ENCODE results near the gene FES. TPM values are rescaled to one million over a fixed set of nuclear protein-coding genes. Genes with fewer than 3 reads are reported as not detected.

Gene FES
- total RNA-seq, 4 donors from 2014 or later, result 7.0 to 18.3 (median 14.0) TPM

DNA sequence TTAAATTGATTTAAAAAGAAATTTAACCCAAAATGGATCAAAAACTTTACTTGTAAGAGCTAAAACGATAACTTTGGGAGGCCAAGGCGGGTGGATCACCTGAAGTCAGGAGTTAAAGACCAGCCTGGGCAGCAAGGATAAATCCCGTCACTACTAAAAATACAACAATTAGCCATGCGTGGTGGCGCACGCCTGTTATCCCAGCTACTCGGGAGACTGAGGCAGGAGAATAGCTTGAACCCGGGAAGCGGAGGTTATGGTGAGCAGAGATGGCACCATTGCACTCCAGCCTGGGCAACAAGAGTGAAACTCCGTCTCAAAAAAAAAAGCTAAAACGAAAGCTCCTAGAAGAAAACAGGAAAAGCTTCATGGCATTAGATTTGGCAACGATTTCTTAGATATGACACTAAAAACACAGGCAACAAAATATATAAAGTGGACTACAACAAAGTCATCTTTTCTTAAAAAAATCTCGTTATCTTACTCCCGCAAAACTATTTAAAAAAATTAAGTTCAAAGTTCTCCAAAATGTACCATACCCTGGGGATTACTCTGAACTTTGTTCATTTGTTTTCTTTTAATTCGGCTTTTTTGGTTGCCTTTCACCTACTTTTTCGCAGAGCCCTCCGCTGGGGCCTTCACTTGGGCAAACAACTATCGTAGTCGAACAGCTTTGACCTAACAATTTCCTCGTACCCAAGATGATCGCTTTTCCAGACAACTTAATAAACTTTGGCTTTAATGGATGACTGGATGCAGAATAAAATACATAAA is 45.1 kb downstream of the FES start:
- peak overlapping the region; percentile 94 to 96 (median 95) for H3K27ac ChIP-seq
- no peaks in the 10 kb centered on the region for H3K9me3 ChIP-seq
- intact Hi-C loops (cut with DNase I; ENCODE audit: low total_unique reads), result no loop called here
- TF ChIP-seq POLR2AphosphoS5 (IDR thresholded peaks at IDR 0.05) (no peak), EP300 (IDR thresholded peaks at IDR 0.05; ENCODE audit: low read depth) (no peak), POLR2A (IDR thresholded peaks at IDR 0.05) (no peak)
- TF ChIP-seq, protein P1, sequence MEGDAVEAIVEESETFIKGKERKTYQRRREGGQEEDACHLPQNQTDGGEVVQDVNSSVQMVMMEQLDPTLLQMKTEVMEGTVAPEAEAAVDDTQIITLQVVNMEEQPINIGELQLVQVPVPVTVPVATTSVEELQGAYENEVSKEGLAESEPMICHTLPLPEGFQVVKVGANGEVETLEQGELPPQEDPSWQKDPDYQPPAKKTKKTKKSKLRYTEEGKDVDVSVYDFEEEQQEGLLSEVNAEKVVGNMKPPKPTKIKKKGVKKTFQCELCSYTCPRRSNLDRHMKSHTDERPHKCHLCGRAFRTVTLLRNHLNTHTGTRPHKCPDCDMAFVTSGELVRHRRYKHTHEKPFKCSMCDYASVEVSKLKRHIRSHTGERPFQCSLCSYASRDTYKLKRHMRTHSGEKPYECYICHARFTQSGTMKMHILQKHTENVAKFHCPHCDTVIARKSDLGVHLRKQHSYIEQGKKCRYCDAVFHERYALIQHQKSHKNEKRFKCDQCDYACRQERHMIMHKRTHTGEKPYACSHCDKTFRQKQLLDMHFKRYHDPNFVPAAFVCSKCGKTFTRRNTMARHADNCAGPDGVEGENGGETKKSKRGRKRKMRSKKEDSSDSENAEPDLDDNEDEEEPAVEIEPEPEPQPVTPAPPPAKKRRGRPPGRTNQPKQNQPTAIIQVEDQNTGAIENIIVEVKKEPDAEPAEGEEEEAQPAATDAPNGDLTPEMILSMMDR (IDR thresholded peaks at IDR 0.05), result no peak
- H3K4me1 ChIP-seq, result peaks cover 11 to 40% (median 25%) of the 10 kb centered on the region in 4 donors
- H3K27me3 ChIP-seq, result no peaks in the 10 kb centered on the region
- H3K4me3 ChIP-seq, result peak overlapping the region; percentile 51 to 74 (median 54)
- no peak for DNase-seq
- H3K36me3 ChIP-seq, result no peaks in the 10 kb centered on the region
- 24 to 42% methylated on average over 14 to 21 of the region's 21 CpGs for WGBS, 2 donors (ENCODE audit: low coverage in 1 of 2)
- in situ Hi-C loops (cut with MboI; ENCODE audit: low pct_ligation_motif_present in 1 of 4, low pct_unique_long_range_greater_than_20kb in 1 of 4, low sequenced_read_pairs in 3 of 4), result no loop called here

DNA sequence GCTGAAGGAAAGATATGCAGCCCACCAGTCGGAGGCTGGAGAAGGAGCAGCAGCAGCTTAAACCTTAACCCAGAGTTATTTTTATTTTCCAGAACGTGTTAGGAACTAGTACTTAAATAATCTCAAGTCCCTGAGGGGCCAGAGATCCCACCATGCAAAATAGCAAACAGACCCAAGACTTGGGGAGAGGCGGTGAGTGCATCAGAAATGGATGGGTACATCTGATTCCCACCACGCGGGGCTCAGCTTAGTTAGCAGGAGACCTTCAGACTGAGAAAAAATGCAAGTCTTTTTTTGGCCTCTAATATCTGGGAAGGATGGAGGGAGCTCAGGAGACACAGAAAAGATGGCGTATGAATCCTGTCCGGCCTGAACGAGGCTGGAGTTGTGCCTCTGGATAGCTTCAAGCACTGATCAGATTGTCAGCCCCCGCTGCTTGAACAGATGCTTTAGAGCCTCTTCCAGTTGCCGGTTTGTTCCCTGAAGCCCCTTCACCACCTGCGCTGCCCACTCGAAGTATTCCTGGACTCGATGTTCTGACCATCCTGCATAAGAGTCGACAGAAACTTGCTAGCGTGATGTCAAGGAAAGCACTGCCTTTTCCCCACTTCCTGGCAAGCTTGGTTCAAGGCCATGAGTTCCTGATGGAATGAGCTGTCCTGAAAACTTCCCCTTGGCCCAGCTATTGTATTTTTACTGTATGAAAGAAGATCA is 46.7 kb downstream of the FES start:
- TF ChIP-seq POLR2AphosphoS5 (IDR thresholded peaks at IDR 0.05), result no peak
- no peak for TF ChIP-seq POLR2A (IDR thresholded peaks at IDR 0.05)
- TF ChIP-seq, protein P1 (IDR thresholded peaks at IDR 0.05), result no peak
- TF ChIP-seq EP300 (IDR thresholded peaks at IDR 0.05; ENCODE audit: low read depth), result no peak
- peak overlapping the region; percentile 94 to 96 (median 95) for H3K27ac ChIP-seq
- peak overlapping the region in 2 of 4 donors; percentile 53 to 74 for H3K4me3 ChIP-seq
- no peaks in the 10 kb centered on the region for H3K9me3 ChIP-seq
- 33 to 62% methylated on average over 3 to 15 of the region's 15 CpGs for WGBS, 2 donors (ENCODE audit: low coverage in 1 of 2)
- in situ Hi-C loops (cut with MboI; ENCODE audit: low pct_ligation_motif_present in 1 of 4, low pct_unique_long_range_greater_than_20kb in 1 of 4, low sequenced_read_pairs in 3 of 4), result no loop called here
- no peaks in the 10 kb centered on the region for H3K36me3 ChIP-seq
- DNase-seq, result no peak
- H3K4me1 ChIP-seq, result peaks cover 15 to 49% (median 34%) of the 10 kb centered on the region in 4 donors
- H3K27me3 ChIP-seq, result no peaks in the 10 kb centered on the region
- intact Hi-C loops (cut with DNase I; ENCODE audit: low total_unique reads), result no loop called here

DNA sequence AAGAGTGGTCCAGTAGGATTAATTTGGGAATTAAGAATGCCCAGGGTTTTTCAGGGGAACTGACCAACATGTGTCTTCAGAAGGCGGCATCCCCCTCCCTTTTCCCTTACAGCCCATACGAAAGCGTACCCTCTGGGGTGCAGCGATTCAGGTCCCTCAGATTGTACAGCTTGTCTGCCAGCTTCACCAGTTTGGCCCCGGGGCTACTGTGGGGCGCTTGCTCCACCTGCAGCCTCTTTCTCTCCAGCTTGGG is 47.2 kb downstream of the FES start:
- Histone ChIP-seq H3K9me3 (no peaks in the 10 kb centered on the region), H3K4me1 (peaks cover 18 to 54% (median 39%) of the 10 kb centered on the region in 4 donors), H3K27me3 (no peaks in the 10 kb centered on the region), H3K27ac (peak overlapping the region; percentile 94 to 96 (median 95)), H3K4me3 (peak overlapping the region in 3 of 4 donors; percentile 54 to 93 (median 83)), H3K36me3 (no peaks in the 10 kb centered on the region)
- WGBS, 2 donors (ENCODE audit: low coverage in 1 of 2), result 0 to 29% methylated on average over 1 to 6 of the region's 6 CpGs
- intact Hi-C loops (cut with DNase I; ENCODE audit: low total_unique reads), result no loop called here
- in situ Hi-C loops (cut with MboI; ENCODE audit: low pct_ligation_motif_present in 1 of 4, low pct_unique_long_range_greater_than_20kb in 1 of 4, low sequenced_read_pairs in 3 of 4), result no loop called here
- TF ChIP-seq, protein P1 (IDR thresholded peaks at IDR 0.05), result no peak
- no peak for TF ChIP-seq POLR2A (IDR thresholded peaks at IDR 0.05)
- no peak for TF ChIP-seq POLR2AphosphoS5 (IDR thresholded peaks at IDR 0.05)
- TF ChIP-seq EP300 (IDR thresholded peaks at IDR 0.05; ENCODE audit: low read depth), result no peak
- no peak for DNase-seq

DNA sequence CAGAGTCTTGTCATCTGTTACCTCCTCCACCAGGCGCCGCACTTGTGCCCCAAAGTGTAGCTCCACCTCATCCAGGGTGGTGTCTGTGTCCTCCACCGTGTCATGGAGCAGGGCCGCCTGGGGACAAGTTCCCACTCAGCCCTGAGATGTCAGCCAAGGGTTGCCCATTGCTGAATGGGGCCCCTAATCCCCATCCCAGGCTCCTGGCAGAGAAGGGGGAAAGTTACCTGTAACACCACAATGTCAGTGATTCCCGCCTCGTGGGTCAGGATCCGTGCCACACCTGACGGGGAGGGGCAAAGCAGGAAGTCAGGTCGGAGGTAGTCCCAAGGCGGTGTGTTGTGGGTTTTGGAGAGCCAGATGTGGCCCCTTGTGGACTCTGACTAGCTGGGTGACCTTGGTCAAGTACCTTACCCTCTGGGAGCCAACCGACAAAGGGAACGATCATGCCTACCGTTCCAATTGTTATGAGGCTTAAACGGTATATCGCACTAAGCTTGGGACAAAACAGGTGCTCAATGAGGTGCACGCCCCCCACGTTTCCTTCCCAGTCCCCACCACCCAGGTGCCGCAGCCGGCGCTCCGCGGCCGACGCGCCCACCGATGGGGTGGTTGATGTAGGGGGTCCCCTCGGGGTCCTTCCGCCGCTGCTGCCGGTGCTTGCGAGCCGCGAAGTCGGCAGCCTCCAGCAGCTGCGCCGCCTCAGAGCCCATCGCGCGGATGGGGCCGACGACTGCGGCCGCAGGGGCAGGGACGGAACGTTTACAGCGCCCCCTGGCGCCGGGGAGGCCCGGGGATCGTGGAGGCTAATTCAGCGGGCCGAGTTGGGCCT is 47.7 kb downstream of the FES start, which contains the start of gene HDDC3:
HDDC3 (minus strand) TSS at position 722 of the 832 bp plus-strand sequence; CDS start at position 713, 9 bp downstream.
- Histone ChIP-seq H3K4me3 (peak within 1 kb of the TSS; percentile 54 to 93 (median 80)), H3K9me3 (no peaks in the 10 kb centered on the region), H3K27me3 (no peaks in the 10 kb centered on the region), H3K36me3 (no peaks in the 10 kb centered on the region), H3K4me1 (peaks cover 18 to 59% (median 41%) of the 10 kb centered on the region in 4 donors), H3K27ac (peak within 1 kb of the TSS; percentile 94 to 96 (median 95))
- peak; percentile 95 for DNase-seq
- in situ Hi-C loops (cut with MboI; ENCODE audit: low pct_ligation_motif_present in 1 of 4, low pct_unique_long_range_greater_than_20kb in 1 of 4, low sequenced_read_pairs in 3 of 4) (no loop called here), intact Hi-C loops (cut with DNase I; ENCODE audit: low total_unique reads) (no loop called here)
- WGBS, 2 donors (ENCODE audit: low coverage in 1 of 2), result 1% methylated on average over 17 of the region's 52 CpGs; no CpG with 5 or more reads in 1 of the 2 donors
- TF ChIP-seq EP300 (IDR thresholded peaks at IDR 0.05; ENCODE audit: low read depth), result no peak
- TF ChIP-seq POLR2AphosphoS5 (IDR thresholded peaks at IDR 0.05), result peak; percentile 67 to 94 (median 92)
- TF ChIP-seq POLR2A (IDR thresholded peaks at IDR 0.05), result peak; percentile 86
- TF ChIP-seq, protein P1 (IDR thresholded peaks at IDR 0.05), result peak; percentile 87 to 97 (median 96)

Measured in transverse colon (tissue), 4 donors.